ENCODE measurements around the gene KIF22.
"Not testable (repeated sequence)": the region's sequence is repeated elsewhere in the genome, so short reads cannot be mapped to it uniquely, and the experiment has no call there.

Gene KIF22

GRCh38 chr16:29825145-29826044 lies 34.8 kb downstream of the KIF22 start:
- Histone ChIP-seq H3K27me3 (ENCODE audit: control insufficient read depth, insufficient read depth, low read length, poor library complexity, severe bottlenecking) (no peaks in the 10 kb centered on the region), H3K4me3 (ENCODE audit: insufficient read depth, low read depth, low read length) (no peak overlapping the region), H3K27ac (ENCODE audit: insufficient read depth, low read depth, low read length, poor library complexity, severe bottlenecking) (peak overlapping the region; percentile 69), H3K36me3 (ENCODE audit: control insufficient read depth, insufficient read depth, low read length) (no peaks in the 10 kb centered on the region), H3K9me3 (ENCODE audit: control insufficient read depth, low read length) (no peaks in the 10 kb centered on the region), H3K4me1 (ENCODE audit: control insufficient read depth, insufficient read depth, low read length) (peaks cover 8% of the 10 kb centered on the region)
- WGBS, 2 experiments, result 82 to 85% methylated on average over 10 of the region's 10 CpGs

GRCh38 chr16:29826342-29826695 lies 35.8 kb downstream of the KIF22 start:
- Histone ChIP-seq H3K4me1 (ENCODE audit: control insufficient read depth, insufficient read depth, low read length) (peaks cover 8% of the 10 kb centered on the region), H3K9me3 (ENCODE audit: control insufficient read depth, low read length) (no peaks in the 10 kb centered on the region), H3K27me3 (ENCODE audit: control insufficient read depth, insufficient read depth, low read length, poor library complexity, severe bottlenecking) (no peaks in the 10 kb centered on the region), H3K4me3 (ENCODE audit: insufficient read depth, low read depth, low read length) (no peak overlapping the region), H3K27ac (ENCODE audit: insufficient read depth, low read depth, low read length, poor library complexity, severe bottlenecking) (no peak overlapping the region), H3K36me3 (ENCODE audit: control insufficient read depth, insufficient read depth, low read length) (no peaks in the 10 kb centered on the region)
- 92 to 97% methylated on average over 8 of the region's 8 CpGs for WGBS, 2 experiments

DNA sequence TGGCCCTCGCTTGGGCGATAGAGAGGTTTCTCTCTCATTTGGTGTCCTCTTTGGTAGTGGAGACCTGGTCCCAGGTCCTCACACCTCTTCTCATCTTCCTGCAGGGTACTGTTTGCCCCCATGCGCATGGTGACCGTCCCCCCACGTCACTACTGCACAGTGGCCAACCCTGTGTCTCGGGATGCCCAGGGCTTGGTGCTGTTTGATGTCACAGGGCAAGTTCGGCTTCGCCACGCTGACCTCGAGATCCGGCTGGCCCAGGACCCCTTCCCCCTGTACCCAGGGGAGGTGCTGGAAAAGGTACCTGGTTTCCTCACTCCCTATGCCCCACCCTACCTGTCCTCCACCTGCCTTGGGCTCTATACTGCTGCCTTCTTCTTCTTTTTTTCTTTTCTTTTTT lies 40.2 kb downstream of the KIF22 start:
- Histone ChIP-seq H3K27me3 (ENCODE audit: control insufficient read depth, insufficient read depth, low read length, poor library complexity, severe bottlenecking) (no peaks in the 10 kb centered on the region), H3K9me3 (ENCODE audit: control insufficient read depth, low read length) (no peaks in the 10 kb centered on the region), H3K27ac (ENCODE audit: insufficient read depth, low read depth, low read length, poor library complexity, severe bottlenecking) (no peak overlapping the region), H3K36me3 (ENCODE audit: control insufficient read depth, insufficient read depth, low read length) (no peaks in the 10 kb centered on the region), H3K4me1 (ENCODE audit: control insufficient read depth, insufficient read depth, low read length) (no peaks in the 10 kb centered on the region), H3K4me3 (ENCODE audit: insufficient read depth, low read depth, low read length) (no peak overlapping the region)
- WGBS, 2 experiments, result 93 to 96% methylated on average over 11 of the region's 11 CpGs

GRCh38 chr16:29831490-29831889 lies 40.9 kb downstream of the KIF22 start:
- Histone ChIP-seq H3K36me3 (ENCODE audit: control insufficient read depth, insufficient read depth, low read length) (no peaks in the 10 kb centered on the region), H3K27ac (ENCODE audit: insufficient read depth, low read depth, low read length, poor library complexity, severe bottlenecking) (no peak overlapping the region), H3K4me3 (ENCODE audit: insufficient read depth, low read depth, low read length) (no peak overlapping the region), H3K4me1 (ENCODE audit: control insufficient read depth, insufficient read depth, low read length) (no peaks in the 10 kb centered on the region), H3K27me3 (ENCODE audit: control insufficient read depth, insufficient read depth, low read length, poor library complexity, severe bottlenecking) (no peaks in the 10 kb centered on the region), H3K9me3 (ENCODE audit: control insufficient read depth, low read length) (no peaks in the 10 kb centered on the region)
- 84 to 98% methylated on average over 2 of the region's 2 CpGs for WGBS, 2 experiments

DNA sequence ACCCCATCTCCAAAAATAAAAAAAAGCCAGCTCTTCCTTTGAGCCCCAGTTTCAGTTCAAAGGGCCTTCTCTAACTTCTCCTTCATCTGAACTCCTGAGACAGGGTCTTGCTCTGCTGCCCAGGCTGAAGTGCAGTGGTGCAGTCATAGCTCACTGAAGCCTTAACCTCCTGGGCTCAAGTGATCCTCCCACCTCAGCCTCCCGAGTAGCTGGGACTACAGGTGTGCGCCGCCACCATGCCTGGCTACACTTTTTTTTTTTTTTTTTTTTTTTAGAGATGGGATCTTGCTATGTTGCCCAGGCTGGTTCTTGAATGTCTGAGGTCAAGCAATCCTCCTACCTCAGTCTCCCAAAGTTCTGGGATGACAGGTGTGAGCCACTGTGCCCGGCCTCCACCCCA lies 42.7 kb downstream of the KIF22 start:
- WGBS, 2 experiments, result 83 to 96% methylated on average over 4 of the region's 4 CpGs
- H3K4me3 ChIP-seq (ENCODE audit: insufficient read depth, low read depth, low read length); H3K27ac ChIP-seq (ENCODE audit: insufficient read depth, low read depth, low read length, poor library complexity, severe bottlenecking); H3K27me3 ChIP-seq (ENCODE audit: control insufficient read depth, insufficient read depth, low read length, poor library complexity, severe bottlenecking); H3K9me3 ChIP-seq (ENCODE audit: control insufficient read depth, low read length); H3K36me3 ChIP-seq (ENCODE audit: control insufficient read depth, insufficient read depth, low read length); H3K4me1 ChIP-seq (ENCODE audit: control insufficient read depth, insufficient read depth, low read length): not testable (repeated sequence)

DNA sequence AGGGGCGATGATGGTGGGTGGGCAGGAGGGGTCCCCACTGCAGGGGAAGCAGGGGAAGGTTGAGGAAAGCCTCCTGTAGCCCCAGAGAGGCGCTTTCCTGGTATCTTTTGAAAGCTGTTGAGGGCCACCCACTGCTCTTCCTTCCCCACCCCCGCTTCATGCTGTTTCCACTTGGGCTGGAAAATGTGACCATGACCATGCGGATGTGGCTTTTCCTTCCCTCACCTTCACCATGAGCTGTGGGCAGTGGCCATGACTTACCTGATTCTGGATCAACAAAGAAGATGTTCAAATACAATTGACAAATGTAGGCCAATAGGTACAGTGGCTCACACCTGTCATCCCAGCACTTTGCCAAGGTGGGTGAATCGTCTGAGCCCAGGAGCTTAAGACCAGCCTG lies 43.5 kb downstream of the KIF22 start:
- H3K36me3 ChIP-seq (ENCODE audit: control insufficient read depth, insufficient read depth, low read length), result no peaks in the 10 kb centered on the region
- H3K27me3 ChIP-seq (ENCODE audit: control insufficient read depth, insufficient read depth, low read length, poor library complexity, severe bottlenecking), result no peaks in the 10 kb centered on the region
- WGBS, 2 experiments, result 89 to 91% methylated on average over 5 of the region's 5 CpGs
- H3K4me1 ChIP-seq (ENCODE audit: control insufficient read depth, insufficient read depth, low read length), result no peaks in the 10 kb centered on the region
- H3K4me3 ChIP-seq (ENCODE audit: insufficient read depth, low read depth, low read length), result no peak overlapping the region
- H3K9me3 ChIP-seq (ENCODE audit: control insufficient read depth, low read length), result no peaks in the 10 kb centered on the region
- no peak overlapping the region for H3K27ac ChIP-seq (ENCODE audit: insufficient read depth, low read depth, low read length, poor library complexity, severe bottlenecking)

GRCh38 chr16:29835926-29836325 lies 45.4 kb downstream of the KIF22 start:
- no peak overlapping the region for H3K4me3 ChIP-seq (ENCODE audit: insufficient read depth, low read depth, low read length)
- no peaks in the 10 kb centered on the region for H3K27me3 ChIP-seq (ENCODE audit: control insufficient read depth, insufficient read depth, low read length, poor library complexity, severe bottlenecking)
- H3K9me3 ChIP-seq (ENCODE audit: control insufficient read depth, low read length), result no peaks in the 10 kb centered on the region
- H3K36me3 ChIP-seq (ENCODE audit: control insufficient read depth, insufficient read depth, low read length), result no peaks in the 10 kb centered on the region
- WGBS, 2 experiments, result 93 to 94% methylated on average over 7 of the region's 7 CpGs
- no peak overlapping the region for H3K27ac ChIP-seq (ENCODE audit: insufficient read depth, low read depth, low read length, poor library complexity, severe bottlenecking)
- H3K4me1 ChIP-seq (ENCODE audit: control insufficient read depth, insufficient read depth, low read length), result no peaks in the 10 kb centered on the region

GRCh38 chr16:29836623-29837022 lies 46.1 kb downstream of the KIF22 start:
- H3K27me3 ChIP-seq (ENCODE audit: control insufficient read depth, insufficient read depth, low read length, poor library complexity, severe bottlenecking), result no peaks in the 10 kb centered on the region
- no peaks in the 10 kb centered on the region for H3K36me3 ChIP-seq (ENCODE audit: control insufficient read depth, insufficient read depth, low read length)
- no peaks in the 10 kb centered on the region for H3K4me1 ChIP-seq (ENCODE audit: control insufficient read depth, insufficient read depth, low read length)
- H3K27ac ChIP-seq (ENCODE audit: insufficient read depth, low read depth, low read length, poor library complexity, severe bottlenecking), result no peak overlapping the region
- H3K9me3 ChIP-seq (ENCODE audit: control insufficient read depth, low read length), result no peaks in the 10 kb centered on the region
- no peak overlapping the region for H3K4me3 ChIP-seq (ENCODE audit: insufficient read depth, low read depth, low read length)
- 88 to 92% methylated on average over 15 of the region's 15 CpGs for WGBS, 2 experiments

- no peaks in the 10 kb centered on the region for H3K36me3 ChIP-seq (ENCODE audit: control insufficient read depth, insufficient read depth, low read length)
- 89 to 92% methylated on average over 5 of the region's 5 CpGs for WGBS, 2 experiments
These were observed 47.3 kb downstream of the KIF22 start for GRCh38 chr16:29837841-29838240.

GRCh38 chr16:29839822-29840221 lies 49.3 kb downstream of the KIF22 start:
- no peaks in the 10 kb centered on the region for H3K36me3 ChIP-seq (ENCODE audit: control insufficient read depth, insufficient read depth, low read length)
- no peaks in the 10 kb centered on the region for H3K4me1 ChIP-seq (ENCODE audit: control insufficient read depth, insufficient read depth, low read length)
- no peak overlapping the region for H3K27ac ChIP-seq (ENCODE audit: insufficient read depth, low read depth, low read length, poor library complexity, severe bottlenecking)
- H3K4me3 ChIP-seq (ENCODE audit: insufficient read depth, low read depth, low read length), result no peak overlapping the region
- no peaks in the 10 kb centered on the region for H3K27me3 ChIP-seq (ENCODE audit: control insufficient read depth, insufficient read depth, low read length, poor library complexity, severe bottlenecking)
- 90 to 95% methylated on average over 6 of the region's 6 CpGs for WGBS, 2 experiments
- H3K9me3 ChIP-seq (ENCODE audit: control insufficient read depth, low read length), result no peaks in the 10 kb centered on the region

More at GRCh38 chr16:29837841-29838240, 47.3 kb downstream of the KIF22 start:
- Histone ChIP-seq H3K9me3 (ENCODE audit: control insufficient read depth, low read length) (no peaks in the 10 kb centered on the region), H3K4me3 (ENCODE audit: insufficient read depth, low read depth, low read length) (no peak overlapping the region), H3K27me3 (ENCODE audit: control insufficient read depth, insufficient read depth, low read length, poor library complexity, severe bottlenecking) (no peaks in the 10 kb centered on the region), H3K4me1 (ENCODE audit: control insufficient read depth, insufficient read depth, low read length) (no peaks in the 10 kb centered on the region), H3K27ac (ENCODE audit: insufficient read depth, low read depth, low read length, poor library complexity, severe bottlenecking) (no peak overlapping the region)

Data from ectodermal cell (in vitro differentiated cells).